Panc1 (cell line): ENCODE measurements around the gene LTB4R2. TPM values are rescaled to one million over a fixed set of nuclear protein-coding genes. Genes with fewer than 3 reads are reported as not detected.

Experiments
- ATAC-seq: fragments of 200-7000 bp; cut with Tn5 transposase; 2 replicates; pipeline ENCODE4 v1.9.1; 2020; ENCODE audit warnings: mild to moderate bottlenecking, moderate library complexity
- BruUV-seq: library from RNA; stranded (reverse); fragments of 400-500 nt; replicated peaks from 2 replicates; lab custom pipeline; 2021; lab: Mats Ljungman, UMichigan
- CTCF ChIA-PET: fragments of 300-600 bp; sonication (Branson Sonifier 250); formaldehyde crosslinking; loops from one replicate; lab custom pipeline; 2022; ENCODE audit warnings: antibody characterized with exemption; lab: Charles Lee
- POLR2A ChIA-PET: fragments of 300-600 bp; sonication (Branson Sonifier 250); formaldehyde crosslinking; loops from one replicate; lab custom pipeline; 2022; ENCODE audit warnings: antibody characterized with exemption; lab: Charles Lee
- DNase-seq: peaks from one replicate; pipeline ENCODE4 v3.0.0-alpha.2; 2010; ENCODE audit warnings: low read depth, low spot score
- H3K27ac ChIP-seq: 2 replicates; pipeline ENCODE4 v1.5.1; 2011; ENCODE audit warnings: mild to moderate bottlenecking, low read length, inconsistent platforms
- H3K27me3 ChIP-seq: fragments of 200-500 bp; sonication (Bioruptor generic); 2 replicates; pipeline ENCODE4 v1.6.0; 2014; ENCODE audit warnings: low read length, inconsistent platforms; ENCODE audit not compliant: control insufficient read depth, insufficient read depth
- H3K36me3 ChIP-seq: fragments of 200-500 bp; sonication (Bioruptor generic); 2 replicates; pipeline ENCODE4 v1.5.1; 2014; ENCODE audit warnings: inconsistent platforms, mild to moderate bottlenecking, low read length, moderate library complexity; ENCODE audit not compliant: control insufficient read depth, insufficient read depth
- H3K4me1 ChIP-seq: 2 replicates; pipeline ENCODE4 v1.5.1; 2011; ENCODE audit warnings: inconsistent platforms, mild to moderate bottlenecking, low read length, moderate library complexity; ENCODE audit not compliant: control insufficient read depth, insufficient read depth
- H3K4me3 ChIP-seq, 2 experiments: 2 replicates each; pipeline ENCODE4 v1.5.1; 2011 to 2012; ENCODE audit warnings: low read depth in 2 of 2, low read length in 2 of 2, mild to moderate bottlenecking in 2 of 2, inconsistent platforms in 1 of 2, moderate library complexity in 1 of 2
- H3K9me3 ChIP-seq: fragments of 200-500 bp; sonication (Bioruptor generic); 2 replicates; pipeline ENCODE4 v1.5.1; 2014; ENCODE audit warnings: low read depth, mild to moderate bottlenecking, inconsistent platforms, low read length, moderate library complexity; ENCODE audit not compliant: control insufficient read depth, insufficient read depth
- POLR2AphosphoS5 ChIP-seq: IDR thresholded peaks from 2 replicates; pipeline ENCODE4 v1.6.1; 2012; ENCODE audit warnings: mild to moderate bottlenecking, low read depth, low read length, moderate library complexity
- TCF7L2 ChIP-seq: IDR thresholded peaks from 2 replicates; pipeline ENCODE4 v1.6.1; 2011; ENCODE audit warnings: mild to moderate bottlenecking, low read depth, low read length, inconsistent platforms
- in situ Hi-C: cut with HindIII; loops from 2 replicates; pipeline ENCODE4 v1.10.0; 2016; ENCODE audit warnings: low sequenced_read_pairs, low pct_unique_long_range_greater_than_20kb
- intact Hi-C: fragments of 100-400 bp; cut with micrococcal nuclease; formaldehyde crosslinking; loops from one replicate; pipeline ENCODE4 v1.10.0; 2022; ENCODE audit not compliant: unreplicated experiment
- total RNA-seq: library from RNA; stranded (reverse); gene quantifications from one replicate; pipeline ENCODE4 v1.2.1, GENCODE V29; 2021; ENCODE audit not compliant: unreplicated experiment
- TF ChIP-seq, protein P1 (sequence below): fragments of 450-650 bp; IDR thresholded peaks from 2 replicates; pipeline ENCODE4 v1.5.1; 2017; ENCODE audit warnings: mild to moderate bottlenecking
- TF ChIP-seq, protein P2 (sequence below), 2 experiments: IDR thresholded peaks; 2 replicates each; pipeline ENCODE4 v1.6.1; 2011 to 2012; ENCODE audit warnings: low read depth in 2 of 2, control low read depth in 1 of 2, low read length in 1 of 2, mild to moderate bottlenecking in 1 of 2, moderate library complexity in 1 of 2; ENCODE audit not compliant: insufficient read depth in 1 of 2

The LTB4R2 gene
- total RNA-seq, 1 experiment from 2014 or later: 6.9 TPM

DNA sequence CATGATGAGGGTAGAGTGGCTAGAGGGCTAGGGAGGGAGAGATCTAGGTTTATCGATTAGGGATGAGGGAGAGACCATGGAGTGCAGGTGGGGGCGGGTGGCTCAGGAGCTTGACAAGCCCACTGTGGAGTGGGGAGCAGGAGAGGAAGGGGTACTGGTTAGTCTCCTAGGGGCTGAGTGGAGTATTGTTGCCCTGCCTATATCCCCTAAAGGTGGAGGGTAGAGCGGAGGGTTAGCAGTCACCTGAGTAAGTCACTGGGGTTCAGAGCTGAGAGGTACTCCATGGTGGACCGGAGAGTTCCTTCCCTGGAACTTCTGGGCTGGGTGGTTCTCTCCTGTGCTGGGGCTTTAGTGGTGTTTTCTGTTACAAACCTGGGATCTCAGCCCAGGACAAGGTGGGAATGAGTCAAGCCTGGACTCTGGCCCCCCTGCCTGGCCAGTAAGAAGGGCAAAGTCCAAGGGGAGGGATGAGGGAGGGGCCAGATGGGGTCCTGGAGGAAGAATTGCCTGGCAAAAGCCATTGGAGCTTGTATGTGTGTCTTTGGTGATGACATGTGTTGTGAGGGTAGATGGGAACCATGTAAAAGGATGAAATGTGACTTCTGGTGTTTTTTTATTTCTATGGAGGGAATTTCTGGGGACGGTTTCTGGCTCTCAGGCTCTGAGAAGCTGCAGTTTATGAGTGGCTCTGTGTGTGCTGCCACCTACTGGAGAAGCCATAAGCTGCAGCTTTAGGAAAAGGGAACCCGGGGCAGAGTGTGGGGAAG lies 2.2 kb upstream of the LTB4R2 start, which contains the start of gene CIDEB:
TSS of gene CIDEB (minus strand) at position 403 of the 767 bp plus-strand sequence. CDS start at position 284, 119 bp downstream.
- POLR2A ChIA-PET: no interaction called here

DNA sequence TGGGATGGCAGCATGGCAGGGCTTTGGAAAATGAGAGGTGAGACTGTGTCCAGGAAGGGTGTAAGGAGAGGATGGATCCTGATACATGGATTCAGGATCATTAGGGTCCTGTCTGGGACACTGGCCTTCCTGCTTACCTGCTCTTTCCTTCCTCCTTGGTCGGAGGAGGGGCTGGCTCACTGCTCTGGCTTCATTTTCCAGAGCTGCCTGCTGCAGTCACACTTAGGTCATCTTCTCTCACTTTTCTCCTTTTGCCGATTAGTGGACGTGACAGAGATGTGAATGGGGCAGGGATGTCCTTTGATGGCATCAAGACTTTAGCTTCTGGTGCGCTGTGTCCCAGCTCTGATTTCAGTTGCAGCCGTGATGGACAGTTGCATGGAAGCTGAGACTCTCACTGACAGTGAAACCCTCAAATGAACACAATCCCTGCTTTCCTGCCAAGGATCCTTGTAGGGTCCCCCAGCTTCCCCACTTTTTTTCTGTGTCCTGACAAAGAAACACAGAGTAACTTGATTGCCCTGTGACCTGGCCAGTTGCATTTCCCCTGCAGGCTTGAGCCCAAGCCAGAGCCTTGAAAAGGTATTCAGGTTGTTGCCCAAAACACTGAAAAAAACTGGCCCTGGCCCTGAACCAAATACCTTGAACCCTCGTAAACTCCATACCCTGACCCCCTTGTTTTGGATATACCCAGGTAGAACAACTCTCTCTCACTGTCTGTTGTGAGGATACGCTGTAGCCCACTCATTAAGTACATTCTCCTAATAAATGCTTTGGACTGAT lies 1.4 kb upstream of the LTB4R2 start:
- Histone ChIP-seq H3K36me3 (no peaks in the 10 kb centered on the region; the same call in 1 of the 2 replicates), H3K27ac (no peak overlapping the region), H3K4me3 (no peak overlapping the region), H3K27me3 (no peaks in the 10 kb centered on the region), H3K9me3 (no peaks in the 10 kb centered on the region), H3K4me1 (no peaks in the 10 kb centered on the region)
- ATAC-seq: no peak
- TF ChIP-seq, protein P1, sequence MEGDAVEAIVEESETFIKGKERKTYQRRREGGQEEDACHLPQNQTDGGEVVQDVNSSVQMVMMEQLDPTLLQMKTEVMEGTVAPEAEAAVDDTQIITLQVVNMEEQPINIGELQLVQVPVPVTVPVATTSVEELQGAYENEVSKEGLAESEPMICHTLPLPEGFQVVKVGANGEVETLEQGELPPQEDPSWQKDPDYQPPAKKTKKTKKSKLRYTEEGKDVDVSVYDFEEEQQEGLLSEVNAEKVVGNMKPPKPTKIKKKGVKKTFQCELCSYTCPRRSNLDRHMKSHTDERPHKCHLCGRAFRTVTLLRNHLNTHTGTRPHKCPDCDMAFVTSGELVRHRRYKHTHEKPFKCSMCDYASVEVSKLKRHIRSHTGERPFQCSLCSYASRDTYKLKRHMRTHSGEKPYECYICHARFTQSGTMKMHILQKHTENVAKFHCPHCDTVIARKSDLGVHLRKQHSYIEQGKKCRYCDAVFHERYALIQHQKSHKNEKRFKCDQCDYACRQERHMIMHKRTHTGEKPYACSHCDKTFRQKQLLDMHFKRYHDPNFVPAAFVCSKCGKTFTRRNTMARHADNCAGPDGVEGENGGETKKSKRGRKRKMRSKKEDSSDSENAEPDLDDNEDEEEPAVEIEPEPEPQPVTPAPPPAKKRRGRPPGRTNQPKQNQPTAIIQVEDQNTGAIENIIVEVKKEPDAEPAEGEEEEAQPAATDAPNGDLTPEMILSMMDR: peak; percentile 69
- TF ChIP-seq TCF7L2: no peak
- no peak for TF ChIP-seq POLR2AphosphoS5
- ChIA-PET POLR2A (no interaction called here), CTCF (interaction anchor here (0.6 to 1.0 kb wide), 4 partner anchors 123 to 240 kb away, joined by 3 read pairs; no protein-coding TSS in a partner anchor)
- in situ Hi-C loops (no loop called here), intact Hi-C loops (no loop called here)
- no TSS peak for BruUV-seq
- DNase-seq: no peak

More for the DNA sequence above, 2.2 kb upstream of the LTB4R2 start, which contains the start of gene CIDEB:
- Histone ChIP-seq H3K36me3 (peaks cover under 1% of the 10 kb centered on the region; the same call in 1 of the 2 replicates), H3K9me3 (no peaks in the 10 kb centered on the region), H3K27ac (no peak within 1 kb of the TSS), H3K4me1 (no peaks in the 10 kb centered on the region), H3K27me3 (no peaks in the 10 kb centered on the region), H3K4me3 (no peak within 1 kb of the TSS)
- intact Hi-C loops (no loop called here), in situ Hi-C loops (no loop called here)
- no TSS peak for BruUV-seq
- TF ChIP-seq, protein P2, sequence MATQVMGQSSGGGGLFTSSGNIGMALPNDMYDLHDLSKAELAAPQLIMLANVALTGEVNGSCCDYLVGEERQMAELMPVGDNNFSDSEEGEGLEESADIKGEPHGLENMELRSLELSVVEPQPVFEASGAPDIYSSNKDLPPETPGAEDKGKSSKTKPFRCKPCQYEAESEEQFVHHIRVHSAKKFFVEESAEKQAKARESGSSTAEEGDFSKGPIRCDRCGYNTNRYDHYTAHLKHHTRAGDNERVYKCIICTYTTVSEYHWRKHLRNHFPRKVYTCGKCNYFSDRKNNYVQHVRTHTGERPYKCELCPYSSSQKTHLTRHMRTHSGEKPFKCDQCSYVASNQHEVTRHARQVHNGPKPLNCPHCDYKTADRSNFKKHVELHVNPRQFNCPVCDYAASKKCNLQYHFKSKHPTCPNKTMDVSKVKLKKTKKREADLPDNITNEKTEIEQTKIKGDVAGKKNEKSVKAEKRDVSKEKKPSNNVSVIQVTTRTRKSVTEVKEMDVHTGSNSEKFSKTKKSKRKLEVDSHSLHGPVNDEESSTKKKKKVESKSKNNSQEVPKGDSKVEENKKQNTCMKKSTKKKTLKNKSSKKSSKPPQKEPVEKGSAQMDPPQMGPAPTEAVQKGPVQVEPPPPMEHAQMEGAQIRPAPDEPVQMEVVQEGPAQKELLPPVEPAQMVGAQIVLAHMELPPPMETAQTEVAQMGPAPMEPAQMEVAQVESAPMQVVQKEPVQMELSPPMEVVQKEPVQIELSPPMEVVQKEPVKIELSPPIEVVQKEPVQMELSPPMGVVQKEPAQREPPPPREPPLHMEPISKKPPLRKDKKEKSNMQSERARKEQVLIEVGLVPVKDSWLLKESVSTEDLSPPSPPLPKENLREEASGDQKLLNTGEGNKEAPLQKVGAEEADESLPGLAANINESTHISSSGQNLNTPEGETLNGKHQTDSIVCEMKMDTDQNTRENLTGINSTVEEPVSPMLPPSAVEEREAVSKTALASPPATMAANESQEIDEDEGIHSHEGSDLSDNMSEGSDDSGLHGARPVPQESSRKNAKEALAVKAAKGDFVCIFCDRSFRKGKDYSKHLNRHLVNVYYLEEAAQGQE (IDR thresholded peaks at IDR 0.05; ENCODE audit: insufficient read depth in 1 of 2, low read depth in 2 of 2, low read length in 1 of 2): no peak
- TF ChIP-seq, protein P1: peak; percentile 94
- CTCF ChIA-PET: interaction anchor here (0.5 to 1.0 kb wide), 5 partner anchors 19 to 239 kb away, joined by 3 to 5 read pairs (median 3); partner anchors contain the start of gene RABGGTA
- ATAC-seq (peak; percentile 93), DNase-seq (peak; percentile 33)
